H1 (cell line): ENCODE results near the gene CHST13.

ENCODE experiments used
- CBX5 ChIP-seq: fragments of 300-800, 300-1000 bp; sonication (generic); IDR thresholded peaks from 2 replicates; pipeline ENCODE4 v1.7.1; 2016; ENCODE audit warnings: antibody characterized with exemption, low read length, low read depth
- CBX8 ChIP-seq: fragments of 300-800, 300-1000 bp; sonication (generic); IDR thresholded peaks from 2 replicates; pipeline ENCODE4 v1.7.1; 2016; ENCODE audit warnings: low read depth, low read length, borderline replicate concordance
- CHD1 ChIP-seq: IDR thresholded peaks from 2 replicates; pipeline ENCODE4 v1.6.1; 2012; ENCODE audit warnings: low read depth, low read length, improper control_type of control experiment
- CTCF ChIP-seq, 3 experiments: IDR thresholded peaks; 1 replicate in 2 of 3; 2 replicates in 1 of 3; pipeline versions ENCODE4 v1.5.1 to v1.6.1; 2011; ENCODE audit warnings: low read length in 3 of 3, mild to moderate bottlenecking in 3 of 3, inconsistent platforms in 2 of 3, low read depth in 1 of 3, moderate library complexity in 1 of 3; ENCODE audit not compliant: insufficient read depth in 1 of 3; ENCODE audit errors: control extremely low read depth in 1 of 3
- JUND ChIP-seq: IDR thresholded peaks from 2 replicates; pipeline ENCODE4 v1.6.1; 2011; ENCODE audit warnings: mild to moderate bottlenecking, improper control_type of control experiment, low read length
- POLR2A ChIP-seq, 2 experiments: IDR thresholded peaks; 1 replicate in 1 of 2; 2 replicates in 1 of 2; pipeline ENCODE4 v1.6.1; 2011; ENCODE audit warnings: low read depth in 2 of 2, low read length in 2 of 2, mild to moderate bottlenecking in 2 of 2; ENCODE audit errors: control extremely low read depth in 1 of 2
- POLR2AphosphoS5 ChIP-seq: IDR thresholded peaks from 2 replicates; pipeline ENCODE4 v1.6.1; 2011; ENCODE audit warnings: low read depth, low read length
- RFX5 ChIP-seq: IDR thresholded peaks from 2 replicates; pipeline ENCODE4 v1.6.1; 2011; ENCODE audit warnings: low read depth, low read length, improper control_type of control experiment, borderline replicate concordance
- TEAD4 ChIP-seq: IDR thresholded peaks from 2 replicates; pipeline ENCODE4 v1.6.1; 2012; ENCODE audit warnings: low read depth, low read length, inconsistent platforms, mixed read lengths
- TF ChIP-seq, protein P1 (sequence below): IDR thresholded peaks from 2 replicates; pipeline ENCODE4 v1.6.1; 2011; ENCODE audit warnings: low read depth, mild to moderate bottlenecking, low read length; ENCODE audit not compliant: insufficient read depth

DNA sequence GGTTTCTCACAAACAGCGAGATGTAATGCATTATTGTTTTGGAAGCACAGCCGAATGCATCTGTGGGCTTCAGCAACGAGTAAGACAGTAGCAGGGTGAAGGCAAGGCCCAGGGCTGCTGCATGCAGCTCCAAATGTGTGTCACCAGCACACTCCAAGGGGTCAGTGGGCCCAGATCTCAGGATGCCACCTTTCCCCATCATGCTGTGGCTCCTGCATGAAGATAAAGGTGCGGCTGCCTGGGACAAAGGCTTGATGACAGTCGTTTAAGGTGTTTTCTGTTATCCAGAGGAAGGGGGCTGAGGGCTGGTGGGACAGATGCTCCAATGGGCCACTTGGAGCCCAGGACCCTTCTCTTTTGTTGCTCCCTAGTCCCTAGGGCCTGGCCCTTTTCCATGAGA, 21.6 kb downstream of the CHST13 start:
- TF ChIP-seq POLR2A (IDR thresholded peaks at IDR 0.05; ENCODE audit: control extremely low read depth in 1 of 2, low read depth in 2 of 2, low read length in 2 of 2) (no peak), POLR2AphosphoS5 (no peak), CTCF (IDR thresholded peaks at IDR 0.05; ENCODE audit: control extremely low read depth in 1 of 3, insufficient read depth in 1 of 3, low read depth in 1 of 3, low read length in 3 of 3) (no peak), CBX5 (no peak), CHD1 (no peak), TEAD4 (no peak), JUND (no peak), RFX5 (no peak), CBX8 (no peak)
- TF ChIP-seq, protein P1, sequence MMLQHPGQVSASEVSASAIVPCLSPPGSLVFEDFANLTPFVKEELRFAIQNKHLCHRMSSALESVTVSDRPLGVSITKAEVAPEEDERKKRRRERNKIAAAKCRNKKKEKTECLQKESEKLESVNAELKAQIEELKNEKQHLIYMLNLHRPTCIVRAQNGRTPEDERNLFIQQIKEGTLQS = no peak
